ENCODE measurements around the gene PRDX1. TPM values are rescaled to one million over a fixed set of nuclear protein-coding genes. Genes with fewer than 3 reads are reported as not detected.

PRDX1 gene
- total and polyA plus RNA-seq, 7 experiments from 2014 or later = 28.8 to 369 (median 101) TPM

- Histone ChIP-seq H3K9me3 (ENCODE audit: control insufficient read depth in 2 of 3, low read length in 3 of 3) (no peaks in the 10 kb centered on the region), H3K36me3 (ENCODE audit: control insufficient read depth in 2 of 3, insufficient read depth in 3 of 3, low read length in 3 of 3) (peaks cover 0 to 6% (median 0%) of the 10 kb centered on the region in 3 experiments), H3K27ac (ENCODE audit: low read depth, low read length) (peak overlapping the region; percentile 89), H3K4me1 (ENCODE audit: control insufficient read depth in 2 of 2, insufficient read depth in 2 of 2, low read length in 2 of 2) (peaks cover 12 to 22% of the 10 kb centered on the region in 2 donors), H3K27me3 (ENCODE audit: control insufficient read depth in 2 of 2, insufficient read depth in 2 of 2, low read length in 2 of 2) (no peaks in the 10 kb centered on the region), H3K4me3 (ENCODE audit: low read length) (peak overlapping the region; percentile 93)
- CTCF ChIA-PET = interaction anchor here (0.6 to 1.3 kb wide), 4 partner anchors 19 to 538 kb away, joined by 3 to 7 read pairs (median 4); partner anchors contain the start of gene PRDX1
- intact Hi-C loops (cut with micrococcal nuclease) = loop anchor here in 1 of 2 donors (1.0 kb wide), 4 partner anchors 8 to 51 kb away; partner anchors contain the start of genes CCDC163, MMACHC and PRDX1
- H3K36me3 Mint-ChIP-seq = peaks cover 0 to 13% (median 4%) of the 10 kb centered on the region in 5 donors
- no peak for DNase-seq
- H3K27me3 Mint-ChIP-seq = no peaks in the 10 kb centered on the region
- H3K4me1 Mint-ChIP-seq = peaks cover 15 to 28% (median 21%) of the 10 kb centered on the region in 7 donors
- no peaks in the 10 kb centered on the region for H3K9me3 Mint-ChIP-seq
- ATAC-seq = no peak
- H3K27ac Mint-ChIP-seq = peak overlapping the region; percentile 56 to 98 (median 92)
- POLR2A ChIA-PET = interaction anchor here (0.9 to 4.0 kb wide), 10 partner anchors 11 to 248 kb away, joined by 3 to 59 read pairs (median 6); partner anchors contain the start of genes CCDC163, MMACHC, NASP and PRDX1
- H3K4me3 Mint-ChIP-seq = peak overlapping the region; percentile 89 to 99 (median 96)
Measured at GRCh38 chr1:45551684-45552083, 30.0 kb upstream of the PRDX1 start.

GRCh38 chr1:45550401-45551351 is 29.0 kb upstream of the PRDX1 start, which contains the start of gene AKR1A1:
AKR1A1 (plus strand) TSS chr1:45550826; CDS start chr1:45561795, 10,969 bp downstream.
- H3K9me3 ChIP-seq (ENCODE audit: control insufficient read depth in 2 of 3, low read length in 3 of 3) = no peaks in the 10 kb centered on the region
- peaks cover 12 to 22% of the 10 kb centered on the region in 2 donors for H3K4me1 ChIP-seq (ENCODE audit: control insufficient read depth in 2 of 2, insufficient read depth in 2 of 2, low read length in 2 of 2)
- H3K36me3 ChIP-seq (ENCODE audit: control insufficient read depth in 2 of 3, insufficient read depth in 3 of 3, low read length in 3 of 3) = peaks cover 0 to under 1% (median 0%) of the 10 kb centered on the region in 3 experiments
- H3K9me3 Mint-ChIP-seq = no peaks in the 10 kb centered on the region
- CTCF ChIA-PET = interaction anchor here (0.6 to 1.3 kb wide), 4 partner anchors 20 to 537 kb away, joined by 3 to 7 read pairs (median 5); no protein-coding TSS in a partner anchor
- H3K27me3 Mint-ChIP-seq = no peaks in the 10 kb centered on the region
- POLR2A ChIA-PET = interaction anchor here (0.7 to 4.0 kb wide), 18 partner anchors 10 to 751 kb away, joined by 3 to 59 read pairs (median 4); partner anchors contain the start of genes CCDC163, GPBP1L1, MMACHC and NASP
- H3K27ac Mint-ChIP-seq = peak within 1 kb of the TSS; percentile 83 to 98 (median 96)
- H3K27me3 ChIP-seq (ENCODE audit: control insufficient read depth in 2 of 2, insufficient read depth in 2 of 2, low read length in 2 of 2) = no peaks in the 10 kb centered on the region
- peak within 1 kb of the TSS; percentile 89 for H3K27ac ChIP-seq (ENCODE audit: low read depth, low read length)
- ATAC-seq (peak; percentile 98), DNase-seq (peak; percentile 79 to 91 (median 88))
- peak within 1 kb of the TSS; percentile 93 for H3K4me3 ChIP-seq (ENCODE audit: low read length)
- intact Hi-C loops (cut with micrococcal nuclease) = loop anchor here (1.0 kb wide), 11 partner anchors 7 to 538 kb away; partner anchors contain the start of genes CCDC163 (in 2 of the 2), MMACHC (in 2 of the 2), MUTYH (in 1 of the 2) and NASP (in 1 of the 2)
- peak within 1 kb of the TSS; percentile 89 to 99 (median 96) for H3K4me3 Mint-ChIP-seq
- H3K36me3 Mint-ChIP-seq = peaks cover 0 to 13% (median 4%) of the 10 kb centered on the region in 5 donors
- H3K4me1 Mint-ChIP-seq = peaks cover 18 to 28% (median 22%) of the 10 kb centered on the region in 7 donors

GRCh38 chr1:45545553-45546310 is 24.0 kb upstream of the PRDX1 start:
- Histone ChIP-seq H3K27me3 (ENCODE audit: control insufficient read depth in 2 of 2, insufficient read depth in 2 of 2, low read length in 2 of 2) (no peaks in the 10 kb centered on the region), H3K27ac (ENCODE audit: low read depth, low read length) (no peak overlapping the region), H3K9me3 (ENCODE audit: control insufficient read depth in 2 of 3, low read length in 3 of 3) (no peaks in the 10 kb centered on the region), H3K4me3 (ENCODE audit: low read length) (no peak overlapping the region), H3K36me3 (ENCODE audit: control insufficient read depth in 2 of 3, insufficient read depth in 3 of 3, low read length in 3 of 3) (no peaks in the 10 kb centered on the region), H3K4me1 (ENCODE audit: control insufficient read depth in 2 of 2, insufficient read depth in 2 of 2, low read length in 2 of 2) (peaks cover 17 to 18% of the 10 kb centered on the region in 2 donors)
- DNase-seq = no peak
- Mint-ChIP-seq H3K27ac (peak overlapping the region in 7 of 9 donors; percentile 1 to 82 (median 38)), H3K4me1 (peaks cover 13 to 44% (median 36%) of the 10 kb centered on the region in 7 donors), H3K9me3 (no peaks in the 10 kb centered on the region), H3K4me3 (no peak overlapping the region), H3K36me3 (peaks cover 0 to 2% (median 0%) of the 10 kb centered on the region in 5 donors), H3K27me3 (no peaks in the 10 kb centered on the region)
- ATAC-seq = no peak
- ChIA-PET POLR2A (interaction anchor here (0.6 to 4.6 kb wide), 3 partner anchors 14 to 46 kb away, joined by 3 to 26 read pairs (median 4); partner anchors contain the start of gene PRDX1), CTCF (interaction anchor here (0.7 kb wide), 1 partner anchor 155 kb away, joined by 5 read pairs; no protein-coding TSS in a partner anchor)
- intact Hi-C loops (cut with micrococcal nuclease) = no loop called here

GRCh38 chr1:45545019-45545493 is 23.4 kb upstream of the PRDX1 start:
- peaks cover 0 to 2% (median 0%) of the 10 kb centered on the region in 5 donors for H3K36me3 Mint-ChIP-seq
- Histone ChIP-seq H3K27me3 (ENCODE audit: control insufficient read depth in 2 of 2, insufficient read depth in 2 of 2, low read length in 2 of 2) (no peaks in the 10 kb centered on the region), H3K36me3 (ENCODE audit: control insufficient read depth in 2 of 3, insufficient read depth in 3 of 3, low read length in 3 of 3) (no peaks in the 10 kb centered on the region), H3K4me3 (ENCODE audit: low read length) (no peak overlapping the region), H3K4me1 (ENCODE audit: control insufficient read depth in 2 of 2, insufficient read depth in 2 of 2, low read length in 2 of 2) (peaks cover 12 to 13% of the 10 kb centered on the region in 2 donors), H3K9me3 (ENCODE audit: control insufficient read depth in 2 of 3, low read length in 3 of 3) (no peaks in the 10 kb centered on the region), H3K27ac (ENCODE audit: low read depth, low read length) (no peak overlapping the region)
- no peak overlapping the region for H3K4me3 Mint-ChIP-seq
- H3K27ac Mint-ChIP-seq = peak overlapping the region in 7 of 9 donors; percentile 20 to 82 (median 36)
- peaks cover 13 to 41% (median 33%) of the 10 kb centered on the region in 7 donors for H3K4me1 Mint-ChIP-seq
- H3K9me3 Mint-ChIP-seq = no peaks in the 10 kb centered on the region
- intact Hi-C loops (cut with micrococcal nuclease) = no loop called here
- no peaks in the 10 kb centered on the region for H3K27me3 Mint-ChIP-seq
- ChIA-PET CTCF (interaction anchor here (0.7 to 1.8 kb wide), 2 partner anchors 32 to 154 kb away, joined by 5 to 10 read pairs; no protein-coding TSS in a partner anchor), POLR2A (interaction anchor here (1.1 to 4.6 kb wide), 4 partner anchors 14 to 205 kb away, joined by 3 to 26 read pairs (median 4); partner anchors contain the start of genes MUTYH, PRDX1 and TOE1)
- ATAC-seq (no peak), DNase-seq (no peak)

- peaks cover 0 to 2% (median 0%) of the 10 kb centered on the region in 5 donors for H3K36me3 Mint-ChIP-seq
- no peaks in the 10 kb centered on the region for H3K9me3 Mint-ChIP-seq
- no peaks in the 10 kb centered on the region for H3K27me3 Mint-ChIP-seq
- H3K4me1 ChIP-seq (ENCODE audit: control insufficient read depth in 2 of 2, insufficient read depth in 2 of 2, low read length in 2 of 2) = peaks cover 12 to 13% of the 10 kb centered on the region in 2 donors
- DNase-seq (no peak), ATAC-seq (no peak)
- no peaks in the 10 kb centered on the region for H3K9me3 ChIP-seq (ENCODE audit: control insufficient read depth in 2 of 3, low read length in 3 of 3)
- H3K27ac ChIP-seq (ENCODE audit: low read depth, low read length) = no peak overlapping the region
- peak overlapping the region in 3 of 9 donors; percentile 42 to 81 (median 51) for H3K27ac Mint-ChIP-seq
- no peak overlapping the region for H3K4me3 ChIP-seq (ENCODE audit: low read length)
- intact Hi-C loops (cut with micrococcal nuclease) = loop anchor here (1.0 to 5.0 kb wide), 3 partner anchors 23 to 38 kb away; partner anchors contain the start of genes NASP (in 1 of the 2) and PRDX1 (in 1 of the 2)
- H3K27me3 ChIP-seq (ENCODE audit: control insufficient read depth in 2 of 2, insufficient read depth in 2 of 2, low read length in 2 of 2) = no peaks in the 10 kb centered on the region
- no peaks in the 10 kb centered on the region for H3K36me3 ChIP-seq (ENCODE audit: control insufficient read depth in 2 of 3, insufficient read depth in 3 of 3, low read length in 3 of 3)
- POLR2A ChIA-PET = interaction anchor here (1.1 to 4.6 kb wide), 3 partner anchors 23 to 204 kb away, joined by 3 to 26 read pairs (median 3); partner anchors contain the start of genes MUTYH, PRDX1 and TOE1
- CTCF ChIA-PET = interaction anchor here (1.8 kb wide), 1 partner anchor 32 kb away, joined by 10 read pairs; no protein-coding TSS in a partner anchor
- peaks cover 13 to 41% (median 33%) of the 10 kb centered on the region in 7 donors for H3K4me1 Mint-ChIP-seq
- peak overlapping the region in 2 of 10 donors; percentile 12 to 82 for H3K4me3 Mint-ChIP-seq
Measured at GRCh38 chr1:45544530-45544929, 22.8 kb upstream of the PRDX1 start.

Data from naive thymus-derived CD4-positive, alpha-beta T cell (primary cell).